SJCRH30 (cell line): Measurements from ENCODE around the gene CRHBP. TPM values are rescaled to one million over a fixed set of nuclear protein-coding genes. Genes with fewer than 3 reads are reported as not detected.
"Not testable (repeated sequence)": the region's sequence is repeated elsewhere in the genome, so short reads cannot be mapped to it uniquely, and the experiment has no call there.

ENCODE experiments used
- DNase-seq, 2 experiments: peaks; one replicate each; pipeline ENCODE4 v3.0.0-alpha.2; 2015 to 2020
- H3K27ac ChIP-seq: fragments of 250-450 bp; sonication (Bioruptor Pico); 2 replicates; pipeline ENCODE4 v1.5.1; 2020; ENCODE audit warnings: mild to moderate bottlenecking, moderate library complexity
- H3K27me3 ChIP-seq: fragments of 250-450 bp; sonication (Bioruptor Pico); 2 replicates; pipeline ENCODE4 v1.5.1; 2020; ENCODE audit warnings: mild to moderate bottlenecking, moderate library complexity
- H3K36me3 ChIP-seq: fragments of 250-450 bp; sonication (Bioruptor Pico); 2 replicates; pipeline ENCODE4 v1.5.1; 2020; ENCODE audit warnings: mild to moderate bottlenecking, moderate library complexity
- H3K4me1 ChIP-seq: fragments of 250-450 bp; sonication (Bioruptor Pico); 2 replicates; pipeline ENCODE4 v1.5.1; 2020; ENCODE audit warnings: mild to moderate bottlenecking, moderate library complexity
- H3K4me3 ChIP-seq: fragments of 250-450 bp; sonication (Bioruptor Pico); 2 replicates; pipeline ENCODE4 v1.5.1; 2020; ENCODE audit warnings: mild to moderate bottlenecking, moderate library complexity
- H3K9me3 ChIP-seq: fragments of 250-450 bp; sonication (Bioruptor Pico); replicated peaks from 2 replicates; pipeline ENCODE4 v1.5.1; 2020; ENCODE audit warnings: mild to moderate bottlenecking, moderate library complexity
- total RNA-seq: library from RNA; depleted of rRNA; stranded (reverse); fragments of >200 nt; shearing (Covaris generic); gene quantifications from 2 replicates; pipeline ENCODE4 v1.2.3, GENCODE V29; 2014; rRNA removed

The CRHBP gene
- not detected in 2 replicates for total RNA-seq

GRCh38 chr5:76952795-76953536 lies at the start of gene CRHBP:
Gene CRHBP, plus strand, starts transcription at chr5:76953045. Its CDS starts 90 bp downstream, at chr5:76953135.
- Histone ChIP-seq H3K36me3 (no peaks in the 10 kb centered on the region), H3K4me3 (no peak within 1 kb of the TSS), H3K27me3 (no peaks in the 10 kb centered on the region), H3K9me3 (no peaks in the 10 kb centered on the region), H3K27ac (no peak within 1 kb of the TSS), H3K4me1 (peaks cover under 1% of the 10 kb centered on the region)
- no peak for DNase-seq

- Histone ChIP-seq H3K36me3 (no peaks in the 10 kb centered on the region), H3K4me1 (no peaks in the 10 kb centered on the region), H3K9me3 (no peaks in the 10 kb centered on the region; the same call in 1 of the 2 replicates), H3K27ac (no peak overlapping the region), H3K27me3 (no peaks in the 10 kb centered on the region), H3K4me3 (no peak overlapping the region)
- no peak for DNase-seq
Measured at GRCh38 chr5:76908166-76908565, 44.7 kb upstream of the CRHBP start.

GRCh38 chr5:76910344-76910933 lies 42.4 kb upstream of the CRHBP start:
- not testable (repeated sequence) for H3K9me3 ChIP-seq, H3K27me3 ChIP-seq, DNase-seq

GRCh38 chr5:76914671-76915070 lies 38.2 kb upstream of the CRHBP start:
- not testable (repeated sequence) for H3K27me3 ChIP-seq, H3K27ac ChIP-seq, H3K9me3 ChIP-seq, H3K36me3 ChIP-seq, H3K4me3 ChIP-seq, H3K4me1 ChIP-seq, DNase-seq

More at GRCh38 chr5:76910344-76910933, 42.4 kb upstream of the CRHBP start:
- not testable (repeated sequence) for H3K27ac ChIP-seq, H3K4me1 ChIP-seq, H3K36me3 ChIP-seq, H3K4me3 ChIP-seq

GRCh38 chr5:76918539-76918938 lies 34.3 kb upstream of the CRHBP start:
- Histone ChIP-seq H3K9me3 (no peaks in the 10 kb centered on the region), H3K4me1 (no peaks in the 10 kb centered on the region), H3K27ac (no peak overlapping the region), H3K4me3 (no peak overlapping the region), H3K36me3 (no peaks in the 10 kb centered on the region), H3K27me3 (no peaks in the 10 kb centered on the region)
- DNase-seq = no peak

GRCh38 chr5:76920491-76920890 lies 32.4 kb upstream of the CRHBP start:
- H3K9me3 ChIP-seq = no peaks in the 10 kb centered on the region
- H3K4me3 ChIP-seq = no peak overlapping the region
- H3K4me1 ChIP-seq = no peaks in the 10 kb centered on the region
- DNase-seq = no peak
- no peaks in the 10 kb centered on the region for H3K27me3 ChIP-seq
- H3K36me3 ChIP-seq = no peaks in the 10 kb centered on the region
- H3K27ac ChIP-seq = no peak overlapping the region

- no peaks in the 10 kb centered on the region for H3K4me1 ChIP-seq
- no peaks in the 10 kb centered on the region for H3K36me3 ChIP-seq
- H3K9me3 ChIP-seq = no peaks in the 10 kb centered on the region
- H3K27me3 ChIP-seq = no peaks in the 10 kb centered on the region
- H3K4me3 ChIP-seq = no peak overlapping the region
- no peak for DNase-seq
- no peak overlapping the region for H3K27ac ChIP-seq
Measured at GRCh38 chr5:76926329-76927105, 26.3 kb upstream of the CRHBP start.

- no peak for DNase-seq
- H3K27ac ChIP-seq = no peak overlapping the region
- no peaks in the 10 kb centered on the region for H3K9me3 ChIP-seq
- no peaks in the 10 kb centered on the region for H3K4me1 ChIP-seq
- H3K27me3 ChIP-seq = no peaks in the 10 kb centered on the region
- H3K36me3 ChIP-seq = no peaks in the 10 kb centered on the region
- no peak overlapping the region for H3K4me3 ChIP-seq
Measured at GRCh38 chr5:76927961-76928360, 24.9 kb upstream of the CRHBP start.

GRCh38 chr5:76930083-76930482 lies 22.8 kb upstream of the CRHBP start:
- Histone ChIP-seq H3K36me3 (no peaks in the 10 kb centered on the region), H3K27ac (no peak overlapping the region), H3K4me1 (no peaks in the 10 kb centered on the region), H3K9me3 (no peaks in the 10 kb centered on the region), H3K27me3 (no peaks in the 10 kb centered on the region), H3K4me3 (no peak overlapping the region)
- no peak for DNase-seq

- no peaks in the 10 kb centered on the region for H3K36me3 ChIP-seq
- H3K27me3 ChIP-seq = no peaks in the 10 kb centered on the region
- H3K4me1 ChIP-seq = no peaks in the 10 kb centered on the region
- DNase-seq = no peak
- no peak overlapping the region for H3K4me3 ChIP-seq
- H3K27ac ChIP-seq = no peak overlapping the region
- no peaks in the 10 kb centered on the region for H3K9me3 ChIP-seq
Measured at GRCh38 chr5:76938177-76938576, 14.7 kb upstream of the CRHBP start.

- H3K27me3 ChIP-seq = no peaks in the 10 kb centered on the region
- H3K27ac ChIP-seq = no peak overlapping the region
- H3K4me3 ChIP-seq = no peak overlapping the region
- H3K9me3 ChIP-seq = no peaks in the 10 kb centered on the region
- no peaks in the 10 kb centered on the region for H3K4me1 ChIP-seq
- no peak for DNase-seq
- no peaks in the 10 kb centered on the region for H3K36me3 ChIP-seq
Measured at GRCh38 chr5:76941000-76941399, 11.8 kb upstream of the CRHBP start.

- DNase-seq = no peak
Measured at GRCh38 chr5:76941442-76941841, 11.4 kb upstream of the CRHBP start.

GRCh38 chr5:76942581-76942980 lies 10.3 kb upstream of the CRHBP start:
- peak; percentile 5 to 7 for DNase-seq
- Histone ChIP-seq H3K27ac (no peak overlapping the region), H3K27me3 (no peaks in the 10 kb centered on the region), H3K36me3 (no peaks in the 10 kb centered on the region), H3K9me3 (no peaks in the 10 kb centered on the region), H3K4me1 (no peaks in the 10 kb centered on the region), H3K4me3 (no peak overlapping the region)

More at GRCh38 chr5:76941442-76941841, 11.4 kb upstream of the CRHBP start:
- Histone ChIP-seq H3K27ac (no peak overlapping the region), H3K4me3 (no peak overlapping the region), H3K9me3 (no peaks in the 10 kb centered on the region), H3K36me3 (no peaks in the 10 kb centered on the region), H3K4me1 (no peaks in the 10 kb centered on the region), H3K27me3 (no peaks in the 10 kb centered on the region)

GRCh38 chr5:76943006-76943405 lies 9.8 kb upstream of the CRHBP start:
- no peak for DNase-seq
- H3K27me3 ChIP-seq = no peaks in the 10 kb centered on the region
- H3K4me3 ChIP-seq = no peak overlapping the region
- no peaks in the 10 kb centered on the region for H3K9me3 ChIP-seq
- no peaks in the 10 kb centered on the region for H3K36me3 ChIP-seq
- H3K27ac ChIP-seq = no peak overlapping the region
- H3K4me1 ChIP-seq = no peaks in the 10 kb centered on the region

- H3K27ac ChIP-seq = no peak overlapping the region
- DNase-seq = no peak
- H3K4me3 ChIP-seq = no peak overlapping the region
- no peaks in the 10 kb centered on the region for H3K36me3 ChIP-seq
- H3K4me1 ChIP-seq = no peaks in the 10 kb centered on the region
- H3K9me3 ChIP-seq = no peaks in the 10 kb centered on the region
- no peaks in the 10 kb centered on the region for H3K27me3 ChIP-seq
Measured at GRCh38 chr5:76944638-76945037, 8.2 kb upstream of the CRHBP start.
